GM21390 (cell line): ENCODE measurements around the gene CD84.
A peak's percentile ranks its signal among the peaks of the same experiment; 100 is the strongest.
"Not testable (repeated sequence)": the region's sequence is repeated elsewhere in the genome, so short reads cannot be mapped to it uniquely, and the experiment has no call there.

Experiments used
- ATAC-seq: cut with Tn5 transposase; IDR thresholded peaks from one replicate; pipeline ENCODE4 v1.9.1; 2021; ENCODE audit not compliant: unreplicated experiment

Gene CD84

DNA sequence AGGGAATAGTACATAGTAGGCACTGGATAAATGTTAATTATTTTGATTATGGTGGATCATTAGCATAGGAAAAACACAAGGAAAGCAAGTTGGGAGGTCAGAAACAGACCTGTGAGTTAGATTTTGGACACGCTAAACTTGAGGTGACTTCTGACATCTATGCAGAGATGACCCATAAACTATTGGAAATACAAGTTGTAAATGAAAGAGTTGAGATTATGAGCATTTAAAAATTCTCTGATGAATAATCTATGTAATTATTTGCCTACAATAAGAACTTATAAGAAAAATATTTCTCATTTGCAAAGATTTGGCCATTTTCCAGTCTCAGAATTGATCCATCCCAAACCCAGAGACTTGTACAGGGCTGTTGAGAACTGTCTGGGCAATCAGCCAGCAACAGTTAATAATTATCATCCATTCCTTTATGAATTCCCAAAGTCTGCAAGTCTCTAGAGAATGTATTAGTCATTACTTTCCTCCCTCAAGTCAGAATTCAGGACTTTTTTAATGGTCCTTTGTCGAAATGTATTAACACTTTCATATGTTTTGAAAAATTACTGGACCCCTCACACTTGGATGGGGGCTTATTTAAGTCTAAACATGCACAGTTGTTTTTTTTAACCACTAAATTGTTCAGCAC is 36.9 kb downstream of the CD84 start:
- no peak for ATAC-seq

DNA sequence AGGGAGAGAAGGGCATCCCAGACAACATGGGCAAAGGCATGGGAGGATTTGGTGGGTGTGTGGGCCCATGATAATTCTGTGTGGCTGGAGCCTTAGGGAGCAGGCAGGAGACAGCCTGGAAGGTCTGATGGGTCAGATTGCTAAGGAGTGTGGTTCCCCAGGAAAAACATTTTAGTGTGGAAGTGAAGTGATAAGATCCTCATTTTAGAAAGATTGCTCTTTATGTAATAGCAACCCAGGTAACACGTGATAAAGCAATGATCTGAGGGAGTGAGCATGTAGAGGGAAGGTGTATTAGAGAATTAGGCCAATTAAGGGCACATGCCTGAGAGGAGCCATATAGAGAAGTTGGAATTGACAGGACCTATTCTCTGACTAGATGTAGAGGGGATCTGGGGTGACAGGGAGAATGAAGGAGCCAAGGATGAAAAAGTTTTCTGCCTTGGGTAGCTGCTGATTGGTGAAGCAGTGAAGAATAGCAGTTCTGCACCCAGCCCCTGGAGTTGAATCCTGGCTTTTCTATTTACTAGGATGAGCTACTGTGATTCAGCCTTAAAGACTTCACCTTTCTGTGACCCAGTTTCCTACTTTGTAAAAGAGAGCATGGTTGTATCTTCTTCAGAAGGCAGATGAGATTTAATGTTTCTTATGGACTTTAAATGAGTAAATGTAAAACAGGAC is 37.5 kb downstream of the CD84 start:
- ATAC-seq, result no peak

DNA sequence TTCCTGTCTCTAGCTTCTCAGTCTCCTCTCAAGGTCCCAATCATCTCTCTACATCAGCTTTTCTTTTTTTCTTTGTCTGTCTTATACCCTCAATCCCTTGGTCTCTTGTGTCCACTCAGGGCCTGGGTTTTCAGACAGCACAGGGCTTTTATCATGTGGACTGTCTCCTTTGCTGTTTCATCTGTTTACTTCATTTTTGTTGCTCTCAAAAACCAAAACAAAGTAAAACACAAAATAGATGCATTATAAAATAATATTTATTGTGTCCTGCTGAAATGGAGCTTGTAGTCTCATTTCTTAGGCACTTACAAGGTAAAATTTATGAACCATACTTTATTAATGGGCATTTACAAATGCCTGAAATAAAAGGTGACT is 38.5 kb downstream of the CD84 start:
- ATAC-seq, result no peak

DNA sequence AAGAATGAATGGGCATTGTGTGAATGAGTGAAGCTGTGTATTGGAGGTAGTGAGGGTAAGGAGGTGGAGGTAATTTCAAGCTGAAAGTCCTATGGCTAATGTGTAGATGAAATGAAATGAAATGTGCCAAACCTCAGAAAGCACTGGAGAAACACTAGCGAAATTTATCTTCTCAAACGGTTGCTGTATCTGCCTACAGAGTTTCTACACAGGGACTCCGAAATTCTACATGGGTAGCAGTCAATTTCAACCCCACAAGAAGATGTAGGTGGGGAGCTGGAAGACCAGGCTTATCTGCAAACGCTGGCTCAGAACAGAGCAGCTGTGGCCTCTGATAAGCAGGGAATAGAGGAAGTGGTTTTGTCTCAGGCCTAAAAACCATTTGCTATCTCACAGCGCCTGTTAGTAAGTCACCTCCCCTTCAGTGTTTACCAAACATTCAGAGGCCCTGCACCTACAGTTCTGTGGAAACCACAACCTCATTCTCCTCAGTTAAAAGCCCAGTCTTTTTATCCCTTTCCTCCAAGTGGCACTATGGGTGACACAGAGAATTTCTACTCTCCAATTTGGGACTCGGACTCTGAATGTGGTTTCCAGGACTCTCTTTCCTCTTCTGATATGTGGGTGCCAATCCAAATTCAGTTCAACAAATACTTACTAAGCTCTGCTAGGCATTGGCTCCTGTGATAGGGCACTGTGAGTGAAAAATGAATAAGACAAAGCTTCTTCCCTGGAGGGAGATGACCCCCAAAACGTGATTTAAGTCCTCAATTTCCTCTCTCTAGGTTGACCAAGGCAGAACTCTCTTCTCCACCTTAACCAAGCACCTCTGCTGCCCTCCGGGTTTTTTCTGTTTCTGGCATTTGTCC is 39.1 kb downstream of the CD84 start:
- ATAC-seq, result peak; percentile 86

DNA sequence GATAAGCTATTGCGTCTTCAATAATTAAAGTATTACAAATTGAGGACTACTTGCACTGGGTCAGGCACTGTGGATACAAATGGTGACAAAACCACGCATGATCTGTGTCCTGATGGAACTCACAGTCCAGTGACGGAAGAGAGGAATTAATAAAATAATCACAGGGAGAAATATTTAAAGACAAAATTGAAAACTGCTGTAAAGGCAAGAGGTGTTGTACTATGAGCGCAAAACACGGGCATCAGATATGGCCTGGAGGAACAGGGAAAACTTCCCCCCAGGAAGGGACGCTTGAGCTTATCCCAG is 39.7 kb downstream of the CD84 start:
- no peak for ATAC-seq

DNA sequence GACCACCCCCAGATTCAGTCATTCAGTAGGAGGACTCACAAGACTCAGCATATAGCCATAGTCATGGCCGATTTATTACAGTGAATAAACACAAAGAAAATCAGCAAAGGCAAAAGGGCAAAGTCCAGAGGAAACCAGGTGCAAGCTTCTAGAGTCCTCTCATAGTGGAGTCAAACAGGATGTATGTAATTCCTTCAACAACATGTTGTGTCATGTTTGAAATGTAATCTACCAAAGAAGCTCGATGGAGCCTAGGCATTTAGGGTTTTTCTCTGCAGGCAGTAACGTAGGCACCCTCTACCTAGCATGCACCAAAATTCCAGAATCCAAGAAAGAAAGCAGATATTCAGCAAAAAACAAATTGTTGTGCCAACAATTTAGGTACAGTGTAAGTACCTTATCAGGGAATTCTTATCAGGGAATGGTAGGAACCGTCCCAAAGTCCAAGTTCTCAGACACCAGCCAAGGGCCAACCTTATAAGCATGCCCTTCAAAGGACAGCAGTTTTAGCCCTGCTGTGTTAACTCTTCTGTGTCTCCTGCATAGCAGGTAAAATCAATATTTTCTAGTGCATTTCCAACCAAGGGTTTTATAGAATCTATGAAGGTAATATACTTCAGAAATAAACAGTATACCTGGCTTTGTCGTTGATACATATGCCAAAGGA is 40.2 kb downstream of the CD84 start:
- ATAC-seq, result no peak

DNA sequence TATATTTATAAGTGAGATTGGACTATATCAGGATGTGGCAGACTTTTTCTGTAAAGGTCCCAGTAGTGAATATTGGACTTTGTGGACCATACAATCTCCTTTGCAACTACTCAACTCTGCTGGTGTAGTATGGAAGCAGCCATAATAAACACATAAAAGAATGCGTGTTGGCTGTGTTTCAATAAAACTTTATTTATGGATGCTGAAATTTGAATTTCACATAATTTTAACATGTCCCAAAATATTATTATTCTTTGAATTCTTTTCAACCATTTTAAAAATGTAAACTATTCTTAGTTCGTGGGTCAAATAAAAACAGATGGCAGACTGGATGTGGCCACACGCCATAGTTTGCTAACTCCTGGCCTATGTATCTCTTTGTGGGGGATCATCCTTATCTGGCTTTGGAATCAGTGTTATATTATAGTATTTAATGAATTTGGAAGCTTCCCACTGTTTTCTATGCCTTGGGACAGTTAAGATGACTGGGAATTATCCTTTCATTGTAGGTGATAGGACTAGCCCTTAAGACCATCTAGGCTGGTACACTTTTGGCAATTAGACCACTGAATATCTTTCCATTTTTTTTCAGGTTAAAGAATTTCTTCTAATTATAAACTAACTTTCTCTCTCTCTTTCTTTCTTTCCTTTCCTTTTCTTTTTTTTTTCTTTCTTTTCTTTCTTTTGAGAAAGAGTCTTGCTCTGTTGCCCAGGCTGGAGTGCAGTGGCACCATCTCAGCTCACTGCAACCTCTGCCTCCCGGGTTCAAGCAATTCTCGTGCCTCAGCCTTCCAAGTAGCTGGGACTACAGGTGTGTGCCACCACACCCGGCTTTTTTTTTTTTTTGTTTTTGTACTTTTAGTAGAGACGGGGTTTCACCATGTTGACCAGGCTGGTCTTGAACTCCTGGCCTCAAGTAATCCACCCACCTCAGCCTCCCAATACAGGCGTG is 41.3 kb downstream of the CD84 start:
- no peak for ATAC-seq

DNA sequence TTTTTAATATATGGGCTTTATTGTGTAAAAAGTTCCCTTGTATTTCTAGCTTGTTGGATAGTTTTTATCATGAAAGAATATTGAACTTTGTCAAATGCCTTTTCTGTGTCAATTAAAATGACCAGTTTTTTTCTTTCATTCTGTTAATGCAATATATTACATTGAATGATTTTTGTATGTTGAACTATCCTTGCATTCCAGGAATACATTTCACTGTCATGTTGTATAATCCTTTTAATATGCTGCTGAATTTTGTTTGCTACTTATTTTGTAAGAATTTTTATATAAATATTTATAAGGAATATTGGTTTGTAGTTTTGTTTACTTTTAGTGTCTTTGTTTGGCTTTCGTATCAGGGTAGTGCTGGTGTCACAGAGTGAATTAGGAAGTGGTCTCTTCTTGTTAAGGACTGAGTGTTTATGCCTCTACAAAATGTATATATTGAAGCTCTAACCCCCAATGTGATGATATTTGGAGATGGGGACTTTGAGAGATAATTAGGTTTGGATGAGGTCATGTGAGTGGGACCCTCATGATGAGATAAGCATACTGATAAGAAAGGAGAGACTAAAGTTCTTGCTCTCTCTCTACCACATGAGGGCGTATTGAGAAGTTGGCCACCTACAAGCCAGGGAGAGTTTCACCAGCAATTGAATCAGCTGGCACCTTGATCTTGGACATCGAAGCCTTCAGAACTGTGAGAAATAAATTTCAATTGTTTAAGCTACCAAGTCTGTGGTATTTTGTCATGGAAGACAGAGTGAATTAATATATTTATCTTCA is 44.3 kb downstream of the CD84 start:
- no peak for ATAC-seq

DNA sequence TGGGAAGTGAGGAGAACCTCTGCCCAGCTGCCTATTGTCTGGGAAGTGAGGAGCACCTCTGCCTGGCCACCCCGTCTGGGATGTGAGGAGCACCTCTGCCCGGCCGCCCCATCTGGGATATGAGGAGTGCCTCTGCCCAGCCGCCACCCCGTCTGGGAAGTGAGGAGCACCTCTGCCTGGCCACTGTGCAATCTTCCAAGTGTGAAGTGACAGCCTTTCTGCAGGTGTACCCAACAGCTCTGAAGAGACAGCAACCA is 46.8 kb downstream of the CD84 start:
- not testable (repeated sequence) for ATAC-seq

DNA sequence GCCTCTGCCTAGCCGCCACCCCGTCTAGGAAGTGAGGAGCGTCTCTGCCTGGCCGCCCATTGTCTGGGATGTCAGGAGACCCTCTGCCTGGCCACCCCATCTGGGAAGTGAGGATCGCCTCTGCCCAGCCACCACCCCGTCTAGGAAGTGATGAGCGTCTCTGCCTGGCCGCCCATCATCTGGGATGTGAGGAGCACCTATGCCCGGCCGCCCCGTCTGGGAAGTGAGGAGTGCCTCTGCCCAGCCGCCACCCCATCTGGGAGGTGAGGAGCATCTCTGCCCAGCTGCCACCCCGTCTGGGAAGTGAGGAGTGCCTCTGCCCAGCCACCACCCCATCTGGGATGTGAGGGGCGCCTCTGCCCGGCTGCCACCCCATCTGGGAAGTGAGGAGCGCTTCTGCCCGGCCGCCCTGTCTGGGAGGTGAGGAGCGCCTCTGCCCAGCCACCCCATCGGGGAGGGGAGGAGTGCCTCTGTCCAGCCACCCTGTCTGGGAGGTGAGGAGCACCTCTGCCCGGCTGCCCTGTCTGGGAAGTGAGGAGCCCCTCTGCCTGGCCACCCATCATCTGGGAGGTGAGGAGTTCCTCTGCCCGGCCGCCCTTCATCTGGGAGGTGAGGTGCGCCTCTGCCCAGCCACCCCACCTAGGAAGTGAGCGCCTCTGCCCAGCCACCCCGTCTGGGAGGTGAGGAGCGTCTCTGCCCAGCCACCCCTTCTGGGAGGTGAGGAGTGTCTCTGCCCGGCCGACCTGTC is 47.3 kb downstream of the CD84 start:
- not testable (repeated sequence) for ATAC-seq

DNA sequence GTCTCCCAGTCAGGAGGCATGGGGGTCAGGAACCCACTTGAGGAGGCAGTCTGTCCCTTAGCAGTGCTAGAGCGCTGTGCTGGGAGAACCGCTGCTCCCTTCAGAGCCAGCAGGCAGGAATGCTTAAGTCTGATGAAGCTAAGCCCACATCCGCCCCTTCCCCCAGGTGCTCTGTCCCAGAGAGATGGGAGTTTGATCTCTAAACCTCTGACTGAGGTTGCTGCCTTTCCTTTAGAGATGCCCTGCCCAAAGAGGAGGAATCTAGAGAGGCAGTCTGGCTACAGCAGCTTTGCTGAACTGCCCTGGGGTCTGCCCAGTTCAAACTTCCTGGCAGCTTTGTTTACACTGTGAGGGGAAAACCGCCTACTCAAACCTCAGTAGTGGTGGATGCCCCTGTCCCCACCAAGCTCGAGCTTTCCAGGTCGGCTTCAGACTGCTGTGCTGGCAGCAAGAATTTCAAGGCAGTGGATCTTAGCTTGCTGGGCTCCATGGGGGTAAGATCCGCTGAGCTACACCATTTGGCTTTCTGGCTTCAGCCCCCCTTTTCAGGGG is 49.8 kb downstream of the CD84 start:
- ATAC-seq, result not testable (repeated sequence)

DNA sequence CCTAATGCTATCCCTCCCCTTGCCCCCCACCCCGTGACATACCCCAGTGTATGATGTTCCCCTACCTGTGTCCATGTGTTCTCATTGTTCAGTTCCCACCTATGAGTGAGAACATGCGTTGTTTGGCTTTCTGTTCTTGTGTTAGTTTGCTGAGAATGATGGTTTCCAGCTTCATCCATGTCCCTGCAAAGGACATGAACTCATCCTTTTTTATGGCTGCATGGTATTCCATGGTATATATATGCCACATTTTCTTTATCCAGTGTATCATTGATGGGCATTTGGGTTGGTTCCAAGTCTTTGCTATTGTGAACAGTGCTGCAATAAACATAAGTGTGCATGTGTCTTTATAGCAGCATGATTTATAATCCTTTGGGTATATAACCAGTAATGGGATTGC is 55.5 kb downstream of the CD84 start:
- ATAC-seq, result not testable (repeated sequence)

DNA sequence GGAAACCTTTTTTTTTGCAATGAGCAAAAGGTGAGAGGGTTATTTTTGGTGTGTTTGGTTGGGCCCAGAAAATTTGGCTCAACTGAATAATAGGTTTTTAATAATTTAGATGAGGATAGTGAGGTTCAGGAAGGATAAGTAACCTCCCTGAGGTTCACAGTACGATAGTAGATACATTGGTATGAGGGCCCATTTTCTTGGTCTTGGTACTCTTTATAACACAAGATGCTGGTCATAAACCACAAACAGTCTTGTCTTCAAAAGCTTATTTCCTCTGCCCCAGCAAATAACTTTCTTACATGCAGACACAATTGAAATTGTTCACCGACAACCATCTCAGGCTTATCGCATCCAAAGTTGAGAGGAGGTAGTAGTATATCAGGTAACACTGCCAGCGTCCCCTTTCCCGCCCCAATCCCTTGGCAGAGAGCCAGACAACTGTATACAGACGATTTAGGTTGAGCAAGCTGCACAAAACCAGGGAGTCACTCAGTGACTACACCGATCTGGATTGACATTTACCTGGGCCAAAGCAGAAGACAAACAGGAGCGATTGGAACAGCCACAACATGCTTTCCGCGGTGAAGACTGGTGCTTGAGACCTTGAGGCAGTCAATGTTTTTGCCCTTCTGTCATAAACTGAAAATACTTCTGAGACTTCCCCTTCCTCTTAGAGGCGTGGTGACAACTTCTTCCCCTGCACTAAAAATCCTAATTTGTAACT is 56.5 kb downstream of the CD84 start, which contains the start of gene SLAMF6:
Gene SLAMF6, minus strand, starts transcription at position 634 of the 724 bp plus-strand sequence. Its CDS starts 63 bp downstream, at position 571.
- no peak for ATAC-seq

DNA sequence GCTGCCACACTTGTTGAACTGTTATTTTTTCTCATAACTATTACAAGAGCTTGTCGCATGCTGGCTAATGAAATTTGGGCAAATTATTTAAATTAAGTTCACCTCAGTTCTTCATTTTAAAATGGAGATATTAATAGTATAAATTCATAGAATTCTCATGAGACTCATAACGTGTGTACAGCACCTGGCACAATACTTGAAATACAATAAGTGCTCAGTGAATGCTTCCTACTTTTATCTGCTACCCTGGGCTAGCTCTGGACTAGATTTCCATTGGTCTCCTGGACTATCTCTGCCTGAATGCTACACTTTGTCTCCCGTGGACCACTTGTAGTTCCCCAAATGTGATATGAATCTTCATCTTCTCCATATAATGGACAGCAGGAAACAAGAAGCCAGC is 57.2 kb downstream of the CD84 start:
- no peak for ATAC-seq

DNA sequence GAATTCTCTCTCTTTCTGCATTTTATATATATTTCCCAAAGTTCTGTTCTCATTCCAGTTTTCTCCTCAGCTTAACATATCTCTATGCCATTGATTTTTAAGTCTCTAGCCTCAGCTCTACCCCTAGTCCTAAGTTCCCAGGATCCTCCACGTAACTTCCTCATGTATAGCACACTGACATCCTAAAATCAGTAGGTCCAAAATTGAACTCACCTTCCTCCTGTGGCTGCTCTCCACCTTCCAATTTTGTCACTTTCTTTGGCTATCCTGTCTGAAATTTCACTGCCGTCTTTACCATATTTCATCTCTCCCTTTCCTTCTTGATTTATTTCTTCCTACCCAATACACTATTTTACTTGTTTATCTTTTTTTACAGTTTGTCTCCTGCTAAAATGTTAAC is 57.7 kb downstream of the CD84 start:
- ATAC-seq, result no peak

DNA sequence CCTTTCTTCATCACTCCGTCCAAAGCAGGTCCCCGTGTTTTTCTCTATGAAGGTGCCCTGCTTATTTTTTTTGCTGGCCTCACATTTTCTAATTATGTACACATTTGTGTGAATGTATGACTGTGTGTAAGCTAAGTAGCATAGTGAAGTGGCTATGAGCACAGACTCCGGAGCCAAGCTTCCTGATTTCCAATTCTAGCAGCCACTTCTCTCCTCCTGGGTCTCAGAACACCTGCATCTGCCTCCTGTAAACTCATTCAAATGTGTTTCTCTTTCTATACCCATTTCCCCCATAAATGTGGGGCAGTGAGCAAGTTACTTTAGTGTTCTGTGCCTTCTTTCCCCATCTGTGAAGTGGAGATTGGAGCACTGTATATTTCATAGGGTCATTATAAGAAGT is 58.3 kb downstream of the CD84 start:
- ATAC-seq, result no peak

DNA sequence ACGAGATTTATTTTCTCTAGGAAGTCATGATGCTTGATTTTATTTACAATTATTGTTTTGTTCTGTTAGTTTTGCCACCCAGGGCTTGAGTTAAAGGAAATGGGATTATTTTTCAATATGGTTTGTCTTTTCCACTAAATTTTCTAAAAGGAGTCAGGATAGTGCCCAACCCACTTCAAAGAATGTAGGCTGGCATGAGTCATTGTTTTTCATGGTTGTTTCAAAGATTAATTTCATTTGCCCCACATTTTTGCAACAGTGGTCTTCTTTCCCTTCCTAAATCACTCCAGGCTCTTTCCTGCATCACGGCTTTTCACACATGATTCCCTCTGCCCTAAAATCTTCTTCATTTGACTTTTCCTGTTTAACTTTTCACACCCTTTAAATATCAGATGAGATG is 58.7 kb downstream of the CD84 start:
- no peak for ATAC-seq
